HG03064 (cell line): ENCODE data around the gene FIZ1.
"Not testable (repeated sequence)": the region's sequence is repeated elsewhere in the genome, so short reads cannot be mapped to it uniquely, and the experiment has no call there.

Experiments
- ATAC-seq: cut with Tn5 transposase; IDR thresholded peaks from one replicate; pipeline ENCODE4 v1.9.1; 2021; ENCODE audit warnings: low read depth; ENCODE audit not compliant: unreplicated experiment

The FIZ1 gene

DNA sequence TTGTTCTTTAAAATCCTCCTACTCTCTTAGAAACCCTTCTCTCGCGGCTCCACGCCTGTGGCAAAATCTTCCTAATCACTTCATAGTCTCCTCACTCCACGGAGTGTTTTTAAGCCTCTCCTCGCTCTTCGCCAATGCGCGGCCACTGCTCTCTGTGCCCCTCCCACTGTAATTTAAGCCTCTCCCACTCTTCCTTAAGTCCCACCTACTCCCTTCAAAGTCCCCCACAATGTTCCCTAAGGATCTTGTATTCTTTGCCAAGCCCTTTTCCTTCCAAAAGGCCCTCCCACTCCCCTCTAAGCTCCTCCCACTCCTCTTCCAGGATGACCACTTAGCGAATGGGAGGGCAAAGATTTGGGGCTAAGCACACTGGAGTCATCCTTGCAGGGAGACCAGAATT, 1.3 kb downstream of the FIZ1 start:
- no peak for ATAC-seq

DNA sequence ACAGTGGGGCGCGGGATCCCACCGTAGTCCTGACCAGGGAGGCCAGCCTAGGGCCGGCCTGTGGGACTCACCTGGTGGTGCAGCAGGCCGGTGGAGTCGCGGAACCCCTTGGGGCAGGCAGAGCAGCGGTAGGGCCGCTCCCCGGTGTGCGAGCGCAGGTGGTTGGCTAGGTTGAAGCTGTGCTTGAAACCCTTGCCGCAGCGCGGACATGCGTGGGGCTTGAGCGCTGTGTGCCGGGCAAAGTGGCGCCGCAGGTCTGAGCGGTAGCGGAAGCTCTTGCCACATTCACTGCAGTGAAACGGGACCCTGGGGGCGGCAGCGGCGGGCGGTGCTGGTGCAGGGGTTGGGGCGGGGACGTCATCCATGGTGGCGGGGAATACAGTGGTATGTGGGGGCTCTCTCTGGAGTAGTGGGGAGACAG, 1.8 kb downstream of the FIZ1 start:
- no peak for ATAC-seq

DNA sequence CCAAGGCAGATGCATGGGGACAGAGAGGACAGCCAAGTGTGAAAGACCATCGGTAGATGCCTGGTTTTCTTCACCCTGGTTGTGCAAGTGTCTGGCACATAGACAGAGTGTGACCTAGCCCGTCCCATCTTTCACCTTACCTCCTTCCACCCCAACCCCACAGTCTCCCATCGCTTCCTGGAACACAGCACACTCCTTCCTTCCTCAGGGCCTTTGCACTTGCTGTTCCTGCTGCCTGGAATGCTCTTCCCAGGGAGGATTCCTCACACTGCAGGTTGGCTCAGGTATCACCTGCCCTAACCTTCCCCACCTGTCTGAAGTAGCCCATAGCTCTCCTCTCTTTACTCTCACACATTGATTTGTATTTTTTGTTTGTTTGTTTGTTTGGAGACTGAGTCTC, 3.0 kb downstream of the FIZ1 start:
- no peak for ATAC-seq

DNA sequence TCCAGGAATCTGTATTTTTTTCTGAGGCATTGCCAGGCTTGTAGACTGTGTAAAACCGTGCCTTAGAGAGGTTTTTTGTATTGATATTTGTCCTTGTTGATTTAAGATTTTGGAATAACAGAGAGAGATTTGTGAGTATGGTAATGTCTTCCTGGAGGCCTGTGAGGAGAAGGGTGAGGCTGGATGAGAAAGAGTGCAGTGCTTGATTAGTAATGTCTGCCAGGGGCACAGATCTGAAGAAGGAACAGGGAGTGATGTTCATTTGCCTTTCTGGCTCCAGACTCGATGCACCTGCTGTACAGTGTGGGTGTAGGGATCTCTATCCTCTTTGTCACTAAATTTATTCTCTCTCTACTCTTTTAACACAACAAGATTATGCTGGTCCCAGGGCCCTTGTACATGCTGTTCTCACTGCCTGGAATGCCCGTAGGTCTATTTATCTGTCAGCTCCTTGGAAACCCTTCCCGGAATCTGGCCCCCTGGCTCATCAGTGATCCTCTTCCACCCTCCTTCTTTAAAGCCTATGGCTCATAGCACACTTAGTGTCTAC, 4.2 kb downstream of the FIZ1 start:
- no peak for ATAC-seq

DNA sequence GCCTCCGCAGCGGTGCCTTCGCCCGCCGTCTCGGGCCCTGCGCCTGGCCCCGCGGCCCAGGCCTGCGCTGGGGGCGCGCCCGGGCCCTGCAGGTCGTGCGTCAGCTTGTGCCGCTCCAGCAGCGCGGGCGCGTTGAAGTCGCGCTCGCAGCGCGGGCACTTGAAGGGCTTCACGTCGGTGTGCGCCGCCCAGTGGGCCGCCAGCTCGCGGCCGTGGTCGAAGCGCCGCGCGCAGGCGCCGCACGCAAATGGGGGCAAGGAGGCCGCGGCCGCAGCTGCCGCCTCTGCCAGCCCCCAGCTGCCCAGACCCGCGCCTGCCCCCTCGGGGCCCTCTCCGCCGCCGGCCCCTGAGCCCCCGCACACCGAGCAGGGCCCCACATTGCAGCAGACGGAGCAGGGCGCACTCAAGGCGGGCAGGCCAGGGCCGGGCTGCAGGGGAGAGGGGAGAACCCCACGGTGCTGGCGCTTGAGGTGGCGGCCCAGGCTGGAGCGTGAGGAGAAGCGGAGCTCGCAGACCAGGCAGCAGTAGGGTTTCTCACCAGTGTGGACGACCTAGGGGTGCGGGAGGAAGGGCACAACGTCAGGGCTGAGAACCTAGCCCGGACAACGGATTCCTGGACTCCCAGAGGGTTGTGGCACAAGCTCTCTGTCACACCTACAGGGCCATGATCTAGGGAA, 6.1 kb downstream of the FIZ1 start:
- no peak for ATAC-seq

DNA sequence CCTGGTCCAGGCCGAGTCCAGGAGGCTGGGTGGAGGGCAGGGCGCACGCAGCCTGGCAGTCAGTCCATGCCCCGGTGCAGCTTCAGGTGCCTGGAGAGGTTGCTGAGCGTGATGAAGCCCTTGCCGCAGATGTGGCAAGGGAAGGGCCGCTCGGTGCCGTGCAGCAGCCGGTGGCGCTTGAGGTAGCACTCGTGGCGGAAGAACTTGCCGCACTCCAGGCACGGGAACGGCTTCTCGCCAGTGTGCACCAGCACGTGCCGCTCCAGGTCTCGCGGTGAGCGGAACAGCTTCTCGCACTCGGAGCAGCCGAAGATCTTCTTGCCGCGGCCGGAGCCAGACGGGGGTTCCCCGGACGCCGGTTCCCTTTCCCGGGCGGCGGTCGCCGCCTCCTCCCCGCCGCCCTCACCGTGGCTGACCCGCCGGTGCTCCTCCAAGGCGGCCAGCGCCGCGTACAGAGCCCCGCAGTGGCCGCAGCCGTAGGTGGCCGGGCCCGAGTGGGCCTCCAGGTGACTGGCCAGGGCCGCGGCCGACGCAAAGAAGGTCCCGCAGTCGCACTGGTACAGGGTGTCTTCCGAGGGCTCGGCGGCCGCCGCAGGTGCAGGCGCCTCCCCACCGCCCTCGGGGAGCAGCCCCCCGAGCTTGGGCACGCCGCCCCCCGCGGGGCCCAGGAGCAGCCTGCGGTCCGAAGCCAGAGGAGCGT, 6.8 kb downstream of the FIZ1 start:
- no peak for ATAC-seq

DNA sequence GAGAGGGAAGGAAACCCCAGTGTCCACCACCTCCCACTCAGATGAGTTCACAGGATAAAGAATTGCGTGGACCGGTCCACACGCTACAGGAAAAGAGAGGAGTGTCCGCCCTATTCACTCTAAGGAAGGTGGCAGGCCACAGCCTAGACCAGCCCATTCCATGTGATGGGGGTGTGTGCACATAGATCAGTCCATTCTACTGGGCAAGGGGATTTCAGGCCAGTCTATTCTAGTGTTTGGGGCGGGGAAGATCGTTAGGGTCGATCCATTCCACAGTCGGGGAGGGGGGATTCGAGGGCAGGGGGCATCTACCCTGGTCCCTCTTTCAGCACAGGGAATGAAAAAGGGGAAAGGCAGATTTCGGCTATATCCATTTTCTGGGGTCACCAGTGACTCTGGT, 7.8 kb downstream of the FIZ1 start:
- ATAC-seq, result no peak

DNA sequence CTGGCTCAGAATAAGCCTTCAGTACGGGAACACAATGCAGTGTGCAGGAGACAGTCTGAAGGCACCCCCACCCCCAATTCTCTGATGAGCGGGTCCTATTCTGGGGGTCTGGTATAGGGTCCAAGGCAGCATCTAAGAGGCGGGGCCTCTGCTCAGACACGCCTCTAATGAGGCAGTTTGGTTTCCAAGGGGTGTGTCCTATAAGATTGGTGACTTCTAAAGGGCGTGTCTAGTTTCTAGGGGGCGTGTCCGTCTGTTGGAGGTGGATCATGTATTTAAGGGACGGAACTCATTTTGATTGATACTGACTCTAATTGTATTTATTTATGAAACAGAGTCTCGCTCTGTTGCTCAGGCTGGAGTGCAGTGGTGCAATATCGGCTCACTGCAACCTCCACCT, 8.7 kb downstream of the FIZ1 start:
- ATAC-seq, result no peak

DNA sequence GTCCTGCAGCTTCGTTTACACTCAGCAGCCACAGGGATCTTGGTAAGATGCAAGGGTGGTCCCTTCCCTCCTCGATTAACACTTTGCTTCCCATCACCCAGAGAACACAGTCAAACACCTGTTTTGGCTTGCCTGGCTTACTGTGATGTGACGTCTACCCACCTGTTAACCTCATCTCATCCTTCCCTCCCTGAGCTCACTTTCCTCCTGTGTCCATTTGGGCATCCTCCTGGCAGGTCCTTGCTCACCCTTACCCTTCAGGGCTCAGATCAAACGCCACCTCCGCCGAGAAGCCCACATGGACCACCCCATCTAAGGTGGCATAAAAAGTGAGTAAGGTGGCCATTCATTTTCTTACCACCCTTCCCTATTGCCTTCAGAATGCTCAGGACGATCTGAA, 9.2 kb downstream of the FIZ1 start:
- ATAC-seq, result no peak

DNA sequence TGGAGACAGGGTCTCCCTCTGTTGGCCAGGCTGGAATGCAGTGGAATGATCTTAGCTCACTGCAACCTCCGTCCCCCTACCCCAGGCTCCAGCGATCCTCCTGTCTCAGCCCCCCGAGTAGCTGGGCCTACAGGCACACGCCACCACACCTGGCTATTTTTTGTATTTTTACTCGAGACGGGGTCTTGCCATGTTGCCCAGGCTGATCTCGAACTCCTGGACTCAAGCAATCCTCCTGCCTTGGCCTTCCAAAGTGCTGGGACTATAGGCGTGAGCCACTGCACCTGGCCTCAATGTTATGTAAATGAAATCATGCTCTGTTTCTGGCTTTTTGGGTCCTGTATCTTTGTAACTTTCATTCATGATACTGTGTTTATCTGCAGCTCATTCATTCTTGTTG, 10.6 kb downstream of the FIZ1 start:
- ATAC-seq, result no peak

DNA sequence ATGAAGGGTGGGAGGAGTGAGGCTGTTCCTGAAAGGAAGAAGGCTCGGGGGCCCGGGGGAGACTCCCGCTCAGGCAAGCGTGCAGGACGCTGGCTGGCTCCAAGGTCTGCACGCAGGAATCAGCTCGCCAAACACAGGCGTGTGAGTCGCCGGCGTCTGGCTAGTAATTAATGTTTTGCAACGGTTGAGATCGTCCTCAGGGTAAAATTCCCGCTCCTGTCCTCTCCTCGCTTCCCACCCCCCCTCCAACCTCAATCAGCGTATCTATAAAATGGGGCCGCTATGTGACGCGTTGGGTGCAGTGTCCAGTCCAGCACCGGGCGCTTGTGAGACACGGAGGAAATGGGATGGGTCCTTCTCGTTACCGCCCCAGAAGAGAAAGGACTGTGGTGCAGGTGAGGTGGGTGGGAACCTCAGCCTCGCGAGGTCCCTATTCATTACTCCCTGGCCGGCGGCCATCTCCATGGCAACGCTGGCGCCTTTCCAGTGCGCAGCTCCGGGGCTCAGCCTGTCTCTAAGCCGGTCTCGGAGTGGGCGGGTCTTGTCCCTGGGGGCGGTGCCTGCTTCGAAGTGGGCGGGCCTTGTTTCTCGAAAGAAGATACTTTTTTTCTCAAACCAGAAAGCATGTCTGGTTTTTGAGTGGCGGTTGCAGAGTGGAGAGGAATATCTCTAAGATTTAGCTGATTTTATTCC, 12.2 kb downstream of the FIZ1 start:
- ATAC-seq, result peak; percentile 80

DNA sequence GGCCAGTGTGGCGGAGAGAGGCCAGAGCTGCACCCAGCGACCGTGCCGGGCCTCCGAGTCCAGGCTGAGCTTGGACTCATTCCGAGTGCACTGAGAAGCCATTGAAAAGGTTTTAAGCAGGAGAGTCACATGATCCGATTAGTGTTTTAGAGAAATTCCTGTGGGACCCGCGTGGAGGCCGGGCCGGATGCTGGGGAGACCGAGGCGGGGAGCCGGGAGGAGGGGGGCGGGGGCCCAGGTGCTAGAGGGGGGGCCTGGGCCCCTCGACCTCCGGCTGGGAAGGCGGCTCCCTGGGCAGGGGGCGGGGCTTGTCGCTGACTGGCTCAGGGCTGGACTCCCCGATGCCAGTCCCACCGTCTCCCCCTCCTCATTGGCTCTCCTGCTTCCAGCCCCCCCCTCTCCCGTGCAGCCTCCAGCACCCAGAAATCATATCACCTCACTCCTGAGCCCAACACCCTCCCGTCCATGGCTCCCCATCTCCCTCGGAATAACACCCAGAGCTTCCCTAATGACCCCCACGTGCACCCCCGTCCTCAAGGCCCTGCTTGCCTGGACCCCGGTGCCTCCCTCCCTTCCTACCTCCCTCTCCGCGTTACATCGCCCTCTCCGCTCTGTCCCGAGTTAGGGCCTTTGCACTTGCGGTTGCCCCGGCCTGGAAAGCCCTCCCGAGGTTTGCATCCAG, 13.5 kb downstream of the FIZ1 start:
- ATAC-seq, result no peak

DNA sequence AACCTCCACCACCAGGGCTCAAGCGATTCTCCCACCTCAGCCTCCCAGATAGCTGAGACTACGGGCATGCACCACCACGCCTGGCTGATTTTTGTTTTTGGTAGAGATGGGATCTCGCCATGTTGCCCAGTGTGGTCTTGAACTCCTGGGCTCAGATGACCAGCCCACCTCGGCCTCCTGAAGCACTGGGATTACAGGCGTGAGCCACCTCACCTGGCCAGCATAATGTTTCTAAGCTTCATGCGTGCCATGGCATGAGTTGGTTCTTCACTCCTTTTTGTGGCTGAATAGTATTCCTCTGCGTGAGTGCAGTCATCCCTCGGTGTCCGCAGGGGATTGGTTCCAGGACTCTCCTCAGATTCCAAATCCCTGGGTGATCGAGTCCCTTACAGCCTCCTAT, 14.4 kb downstream of the FIZ1 start:
- ATAC-seq, result no peak

DNA sequence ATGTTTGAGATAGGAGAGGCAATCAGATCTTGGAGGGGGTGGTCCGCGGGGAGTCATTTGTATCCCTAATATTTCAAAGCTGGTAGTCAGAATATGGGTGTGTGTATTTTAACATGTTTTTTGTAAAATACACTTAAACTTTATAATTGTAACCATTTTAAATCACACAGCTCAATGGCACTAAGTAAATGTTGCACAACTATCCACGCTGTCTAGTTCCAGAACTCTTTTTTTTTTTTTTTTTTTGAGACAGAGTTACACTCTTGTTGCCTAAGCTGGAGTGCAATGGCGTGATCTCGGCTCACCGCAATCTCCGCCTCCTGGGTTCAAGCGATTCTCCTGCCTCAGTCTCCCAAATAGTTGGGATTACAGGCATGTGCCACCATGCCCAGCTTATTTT, 15.4 kb downstream of the FIZ1 start:
- not testable (repeated sequence) for ATAC-seq

DNA sequence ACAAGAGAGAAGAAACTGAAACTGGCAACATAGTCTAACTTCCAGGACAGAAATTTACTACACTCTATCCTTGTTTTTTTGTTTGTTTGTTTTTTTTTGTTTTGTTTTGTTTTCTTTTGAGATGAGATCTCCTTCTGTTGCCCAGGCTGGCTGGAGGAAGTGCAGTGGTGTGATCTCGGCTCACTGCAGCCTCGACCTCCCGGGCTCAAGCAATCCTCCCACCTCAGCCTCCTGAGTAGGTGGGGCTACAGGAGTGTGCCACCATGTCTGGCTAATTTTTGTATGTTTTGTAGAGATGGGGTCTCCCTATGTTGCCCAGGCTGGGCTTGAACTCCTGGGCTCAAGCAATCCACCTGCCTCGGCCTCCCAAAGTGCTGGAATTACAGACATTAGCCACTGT, 17.0 kb downstream of the FIZ1 start:
- ATAC-seq, result not testable (repeated sequence)

DNA sequence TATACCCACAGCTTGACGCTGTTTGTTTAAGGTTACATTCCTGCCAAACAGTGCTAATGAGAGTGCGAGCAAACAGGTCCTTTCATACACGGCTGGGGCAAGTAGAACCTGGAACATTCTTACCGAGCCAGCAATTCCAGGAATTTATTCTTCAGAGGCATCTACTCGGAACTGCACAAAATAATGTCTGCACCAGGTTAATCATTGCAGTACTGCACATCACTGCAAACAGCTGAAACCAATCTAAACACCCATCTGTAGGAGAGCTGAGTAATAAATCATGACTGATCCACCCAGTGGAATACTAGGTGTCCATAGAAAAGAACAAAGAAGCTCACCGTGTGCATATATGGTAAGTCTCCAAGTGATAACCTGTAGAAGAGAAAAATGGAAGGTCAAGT, 17.5 kb downstream of the FIZ1 start:
- ATAC-seq, result no peak

DNA sequence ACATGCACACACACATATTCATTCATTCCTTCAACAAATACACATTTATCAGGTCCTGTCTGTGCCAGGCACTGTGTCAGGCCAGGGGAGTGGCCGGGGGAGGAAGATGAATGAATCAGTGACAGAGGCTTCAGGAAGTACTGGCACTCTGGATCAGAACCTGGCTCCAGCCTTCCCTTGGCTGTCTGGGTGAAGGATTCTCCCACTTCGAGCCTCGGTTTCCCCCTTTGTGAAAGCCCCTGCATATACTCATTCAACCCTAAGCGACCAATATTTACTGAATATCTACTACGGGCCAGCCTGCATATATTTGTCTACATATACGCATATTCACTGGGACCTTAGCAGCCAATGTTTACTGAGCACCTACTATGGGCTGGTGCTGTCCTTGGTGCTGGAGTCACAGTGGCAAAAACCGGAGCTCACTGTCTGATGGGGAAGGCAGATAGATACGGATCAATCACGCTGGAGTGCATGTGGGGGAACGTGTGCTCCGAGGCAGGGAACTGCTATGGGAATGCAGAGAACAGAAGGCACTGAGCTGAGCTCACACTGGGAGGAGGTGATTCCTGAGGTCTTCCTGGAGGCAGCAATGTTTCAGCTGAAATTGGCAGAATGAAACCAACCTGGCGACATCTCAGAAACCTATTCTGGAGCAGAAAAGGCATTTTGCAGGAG, 18.0 kb downstream of the FIZ1 start:
- no peak for ATAC-seq

DNA sequence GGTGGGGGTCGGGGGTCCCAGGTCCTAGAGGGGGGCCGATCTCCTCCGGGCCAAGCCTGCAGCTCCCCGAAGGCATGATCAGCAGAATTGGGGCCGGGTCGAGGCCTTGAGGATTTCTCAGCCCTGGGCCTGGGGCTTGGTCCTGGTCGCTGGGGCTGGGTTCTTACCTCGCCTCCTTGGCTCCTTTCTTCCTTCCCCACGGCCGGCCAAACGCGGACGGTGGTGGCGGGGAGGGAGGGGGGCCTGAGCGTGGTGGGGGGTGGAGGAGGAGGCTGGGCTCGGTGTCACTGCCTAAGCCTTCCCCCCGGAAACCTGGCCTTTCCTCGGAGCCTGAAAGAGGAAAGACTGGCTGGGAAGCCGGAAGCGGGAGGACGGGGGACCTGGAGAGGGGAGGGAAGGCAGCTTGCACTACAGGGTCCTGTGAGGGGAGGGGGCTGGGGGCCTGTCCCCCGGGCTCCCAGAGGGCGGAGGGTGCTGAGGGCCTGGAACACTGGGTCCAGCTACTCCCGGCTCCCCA, 18.6 kb downstream of the FIZ1 start, which contains the start of gene ZNF579:
ZNF579 (minus strand) TSS at position 221 of the 517 bp plus-strand sequence. CDS start 1,209 bp downstream, outside the sequence.
- ATAC-seq, result no peak

DNA sequence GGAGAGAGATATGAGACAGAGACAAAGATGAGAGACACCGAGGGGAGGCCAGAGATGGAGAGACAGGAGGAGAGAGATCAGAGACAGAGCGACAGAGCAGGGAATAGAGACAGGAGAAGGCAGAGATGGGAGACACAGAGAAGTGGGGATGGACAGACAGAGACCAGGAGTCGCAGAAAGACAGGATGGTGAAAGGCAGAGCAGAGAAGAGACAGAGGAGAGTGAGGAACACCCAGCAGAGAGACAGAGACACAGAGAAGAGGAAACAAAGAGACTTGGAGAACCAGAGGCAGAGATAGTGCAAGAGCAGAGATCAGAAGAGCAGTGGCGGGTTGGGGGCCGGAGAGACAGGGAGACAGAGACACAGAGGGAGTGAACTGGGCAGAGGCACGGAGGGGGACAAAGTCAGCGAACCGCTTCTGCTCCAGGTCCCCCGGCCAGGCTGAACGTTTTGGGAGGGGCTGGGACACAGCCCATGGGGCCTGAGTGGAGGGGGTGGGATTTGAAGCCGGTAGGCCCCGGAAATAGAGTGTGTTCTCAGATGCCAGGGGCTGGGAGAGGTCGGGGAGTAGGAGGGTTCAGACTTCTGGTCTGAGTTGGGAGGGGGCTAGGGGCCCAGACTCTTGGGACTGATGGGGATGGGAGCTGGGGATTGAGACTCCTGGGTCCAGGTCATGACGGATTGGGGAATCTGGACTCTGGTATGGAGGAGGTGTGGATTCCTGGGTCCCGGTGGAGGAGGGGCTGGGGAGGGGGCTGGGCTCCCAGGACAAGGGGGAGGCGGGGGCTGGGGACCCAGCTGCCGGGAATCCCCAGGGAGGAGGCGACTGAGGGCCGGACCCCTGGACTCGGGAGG, 19.3 kb downstream of the FIZ1 start:
- no peak for ATAC-seq
